COR-L47 (cell line): ENCODE measurements around the gene COBL.

ENCODE experiments used
- DNase-seq: peaks from one replicate; lab custom pipeline; 2025; lab: John Stamatoyannopoulos, UW

COBL gene

GRCh38 chr7:51118628-51119027 lies 198.0 kb downstream of the COBL start:
- no peak for DNase-seq

DNA sequence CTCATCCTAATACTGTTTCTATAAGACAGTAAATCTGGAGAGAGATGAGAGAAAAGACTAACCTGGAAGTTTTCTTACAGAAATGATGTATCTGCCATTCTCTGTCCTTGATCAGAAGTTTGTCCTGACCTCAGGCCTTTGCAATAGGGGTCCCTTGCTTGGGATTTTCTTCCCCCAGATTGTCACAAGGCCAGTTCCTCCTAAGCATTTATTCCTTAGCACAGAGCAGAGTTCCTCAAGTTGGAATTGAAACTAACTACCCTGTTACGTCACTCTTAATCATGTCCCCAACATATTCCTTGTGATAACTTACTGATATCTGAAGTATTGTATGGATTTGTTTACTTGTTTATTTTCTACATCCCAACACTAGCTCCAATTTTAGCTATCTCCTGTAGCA lies 202.1 kb downstream of the COBL start:
- DNase-seq = no peak

DNA sequence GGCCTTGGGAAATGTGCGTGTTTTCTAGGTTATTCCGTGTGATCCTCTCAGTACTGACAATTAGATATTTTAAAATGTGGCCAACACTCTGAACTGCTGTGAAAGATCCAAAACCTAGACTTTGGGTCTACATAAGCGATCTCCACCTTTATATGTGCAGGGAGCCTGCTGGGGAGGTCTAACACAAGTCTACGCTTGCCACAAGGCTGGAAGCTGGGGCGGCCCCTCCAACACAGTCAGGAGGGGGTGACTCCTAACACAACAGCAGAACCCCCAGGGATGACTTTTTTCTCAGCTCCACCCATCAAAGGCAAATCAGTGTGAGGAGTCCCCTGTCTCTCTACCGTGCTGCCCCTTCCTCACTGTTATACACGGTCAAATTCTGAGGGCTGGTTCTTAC lies 202.6 kb downstream of the COBL start:
- DNase-seq = no peak

DNA sequence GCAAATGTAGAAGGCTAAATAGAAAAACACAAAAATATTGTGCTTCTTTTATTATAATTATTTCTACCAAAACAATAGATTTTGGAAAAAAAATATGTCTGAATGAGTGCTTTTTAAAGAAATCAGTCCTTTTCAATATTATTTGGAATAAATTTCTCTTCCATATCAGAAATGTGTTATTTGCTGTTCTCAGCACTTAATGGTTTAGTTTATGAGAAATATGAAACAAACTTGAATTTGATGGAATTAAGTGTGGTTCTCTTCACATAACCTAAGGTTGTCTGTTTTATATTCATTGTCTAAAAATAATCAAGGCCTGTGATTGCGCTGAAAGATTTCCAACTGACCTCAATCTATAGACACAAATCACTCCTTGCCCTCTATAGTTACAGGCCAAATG lies 203.0 kb downstream of the COBL start:
- DNase-seq = no peak

DNA sequence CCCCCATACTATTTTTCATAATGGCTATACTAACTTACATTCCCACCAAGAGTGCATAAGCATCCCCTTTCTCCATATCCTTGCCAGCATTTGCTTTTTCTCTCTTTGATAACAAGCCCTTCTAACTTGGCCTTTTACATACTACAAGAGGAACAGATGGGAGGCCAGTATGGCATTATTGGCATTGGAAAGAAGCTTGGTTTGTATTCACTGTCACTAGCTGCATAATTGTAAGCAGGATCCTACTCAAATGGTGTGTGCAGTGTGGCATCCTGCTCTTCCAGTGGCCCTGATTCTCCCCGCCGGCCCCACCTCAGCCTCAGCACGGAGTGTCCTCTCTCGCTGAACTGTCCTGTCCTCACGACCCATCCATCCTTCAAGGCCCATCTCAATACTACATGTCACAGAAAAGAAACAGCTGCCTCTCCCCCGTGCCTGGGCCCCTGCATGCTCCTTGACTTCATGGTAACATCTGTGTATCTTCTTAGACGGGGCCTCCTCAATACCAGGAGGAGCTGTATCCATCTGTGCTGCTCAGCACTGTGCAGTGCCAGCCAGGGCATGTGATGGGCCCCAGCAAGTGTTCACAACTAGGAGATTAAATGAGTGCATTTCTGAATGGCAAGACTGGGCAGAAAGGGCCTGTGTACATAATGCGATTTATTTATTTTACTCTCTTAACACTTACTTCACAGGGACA lies 205.2 kb downstream of the COBL start:
- DNase-seq = no peak

DNA sequence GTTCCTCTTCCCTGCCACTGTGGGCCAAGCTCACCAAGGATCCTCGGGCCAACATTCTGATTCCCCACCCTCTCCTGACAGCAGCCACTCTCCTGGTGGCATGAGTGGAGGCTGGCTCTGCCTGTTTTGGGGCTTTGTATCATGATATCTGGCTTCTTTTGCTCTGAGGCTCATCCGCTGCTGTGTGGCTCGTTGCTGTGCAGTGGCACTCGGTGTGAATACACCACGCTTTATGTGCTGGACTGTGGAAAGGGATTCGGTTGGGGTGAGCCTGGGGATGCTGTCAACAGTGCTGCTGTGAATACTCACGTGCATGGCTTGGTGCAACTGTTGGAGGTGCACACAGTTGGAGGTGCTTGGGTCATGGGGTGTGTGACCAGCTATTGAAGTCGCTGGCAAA lies 208.5 kb downstream of the COBL start:
- no peak for DNase-seq

- no peak for DNase-seq
Measured at GRCh38 chr7:51104278-51104677, 212.3 kb downstream of the COBL start.

GRCh38 chr7:51103718-51104117 lies 212.9 kb downstream of the COBL start:
- DNase-seq = no peak

- no peak for DNase-seq
Measured at GRCh38 chr7:51102828-51103227, 213.8 kb downstream of the COBL start.

- DNase-seq = no peak
Measured at GRCh38 chr7:51101111-51101757, 215.4 kb downstream of the COBL start.

DNA sequence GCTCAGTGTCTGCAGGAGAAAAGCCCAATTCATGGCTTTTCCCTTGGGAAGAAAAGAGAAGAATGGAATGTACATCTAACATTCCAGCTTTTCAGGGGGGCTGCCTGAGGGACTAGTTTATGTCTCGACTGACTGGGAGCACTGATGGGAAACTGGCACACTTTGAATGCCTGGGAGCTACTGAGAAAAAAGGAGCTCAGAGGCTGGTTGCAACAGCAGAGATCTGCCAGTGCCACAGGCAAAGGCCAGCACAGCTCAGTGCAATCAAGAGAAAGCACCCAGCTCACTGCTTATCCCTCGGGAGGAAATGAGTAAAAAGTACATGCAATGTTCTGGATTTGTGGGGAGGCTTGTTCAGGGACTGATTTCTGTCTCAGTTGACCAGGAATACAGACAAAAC lies 226.2 kb downstream of the COBL start:
- DNase-seq = no peak

GRCh38 chr7:51085034-51085692 lies 231.4 kb downstream of the COBL start:
- DNase-seq = no peak

- DNase-seq = no peak
Measured at GRCh38 chr7:51084121-51084520, 232.5 kb downstream of the COBL start.

- no peak for DNase-seq
Measured at GRCh38 chr7:51082940-51083533, 233.6 kb downstream of the COBL start.

GRCh38 chr7:51082096-51082840 lies 234.3 kb downstream of the COBL start:
- DNase-seq = no peak

DNA sequence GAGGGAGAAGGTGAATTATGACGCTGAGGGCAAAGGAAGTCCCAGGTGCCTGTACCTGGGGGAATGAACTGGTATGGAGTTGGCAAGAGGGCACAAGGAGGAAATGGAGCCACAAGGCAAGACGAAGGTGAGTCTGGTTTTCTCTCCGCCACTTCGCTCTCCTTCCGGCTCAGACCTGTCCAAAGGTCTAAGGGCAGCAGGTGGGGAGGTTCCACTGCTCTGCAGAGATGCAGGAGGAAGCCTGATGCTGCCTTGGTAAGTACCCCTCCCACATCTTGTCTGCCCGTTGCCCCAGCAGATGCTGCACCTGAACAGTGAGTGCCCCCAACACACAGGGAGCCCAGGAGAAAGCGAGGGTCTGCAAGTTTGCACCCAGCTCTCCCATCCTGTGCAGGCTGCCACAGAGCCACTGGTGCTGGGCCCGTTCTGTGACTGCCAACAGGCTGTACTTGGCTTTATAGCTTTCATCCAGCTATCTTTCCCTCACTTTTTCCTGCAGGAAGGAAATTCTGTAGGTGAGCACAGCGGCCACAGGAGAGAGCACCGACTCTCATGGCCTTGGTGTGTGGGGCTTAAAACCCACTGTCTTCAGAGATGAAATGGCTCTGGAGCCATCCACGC lies 235.2 kb downstream of the COBL start:
- DNase-seq = no peak

- DNase-seq = no peak
Measured at GRCh38 chr7:51080622-51081269, 235.9 kb downstream of the COBL start.

- DNase-seq = no peak
Measured at GRCh38 chr7:51080216-51080615, 236.4 kb downstream of the COBL start.

GRCh38 chr7:51079494-51079893 lies 237.1 kb downstream of the COBL start:
- no peak for DNase-seq

DNA sequence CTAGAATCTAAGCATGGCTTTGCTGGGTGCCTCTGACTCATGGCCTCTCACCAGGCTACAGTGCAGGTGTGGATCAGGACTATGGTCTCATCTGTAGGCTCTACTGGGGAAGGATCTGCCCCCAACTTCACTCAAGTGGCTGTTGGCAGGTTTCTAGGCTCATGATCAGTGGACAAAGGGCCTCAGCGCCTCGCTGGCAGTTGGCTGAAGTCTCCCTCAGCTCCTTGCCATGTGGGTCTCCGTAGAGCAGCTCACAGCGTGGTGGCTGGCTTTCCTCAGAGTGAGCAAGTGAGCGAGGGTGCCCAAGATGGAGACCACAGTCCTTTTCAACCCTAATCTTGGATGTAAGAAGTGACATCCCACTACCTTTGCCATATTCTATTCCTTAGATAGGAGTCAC lies 238.0 kb downstream of the COBL start:
- DNase-seq = no peak

- DNase-seq = no peak
Measured at GRCh38 chr7:51077987-51078370, 238.6 kb downstream of the COBL start.
